ENCODE data around the gene SLC30A3.
A peak's percentile ranks its signal among the peaks of the same experiment; 100 is the strongest.

Gene SLC30A3

GRCh38 chr2:27251766-27252165 lies 11.1 kb downstream of the SLC30A3 start:
- Histone ChIP-seq H3K4me2 (ENCODE audit: low read length) (no peak overlapping the region), H3K9ac (no peak overlapping the region), H2AFZ (no peak overlapping the region), H3K36me3 (ENCODE audit: control insufficient read depth, insufficient read depth, low read length) (no peaks in the 10 kb centered on the region), H3K27ac (no peak overlapping the region), H3K4me1 (no peaks in the 10 kb centered on the region), H3K27me3 (ENCODE audit: control insufficient read depth, insufficient read depth, low read length) (no peaks in the 10 kb centered on the region), H3K4me3 (ENCODE audit: low read depth, low read length) (no peak overlapping the region), H3K79me2 (no peaks in the 10 kb centered on the region), H3K9me3 (ENCODE audit: control insufficient read depth, low read length) (no peaks in the 10 kb centered on the region)
- no peak for TF ChIP-seq CTCF (IDR thresholded peaks at IDR 0.05)

- Histone ChIP-seq H3K4me1 (no peaks in the 10 kb centered on the region), H3K9ac (no peak overlapping the region), H3K4me3 (ENCODE audit: low read depth, low read length) (no peak overlapping the region), H3K36me3 (ENCODE audit: control insufficient read depth, insufficient read depth, low read length) (no peaks in the 10 kb centered on the region), H3K27ac (no peak overlapping the region), H3K27me3 (ENCODE audit: control insufficient read depth, insufficient read depth, low read length) (no peaks in the 10 kb centered on the region), H3K79me2 (no peaks in the 10 kb centered on the region), H3K4me2 (ENCODE audit: low read length) (no peak overlapping the region), H2AFZ (no peak overlapping the region), H3K9me3 (ENCODE audit: control insufficient read depth, low read length) (no peaks in the 10 kb centered on the region)
- TF ChIP-seq CTCF (IDR thresholded peaks at IDR 0.05), result no peak
These were observed 12.0 kb downstream of the SLC30A3 start for GRCh38 chr2:27250652-27251379.

GRCh38 chr2:27249891-27250651 lies 12.8 kb downstream of the SLC30A3 start:
- Histone ChIP-seq H3K4me1 (no peaks in the 10 kb centered on the region), H3K79me2 (no peaks in the 10 kb centered on the region), H3K9ac (no peak overlapping the region), H2AFZ (peak overlapping the region; percentile 56), H3K36me3 (ENCODE audit: control insufficient read depth, insufficient read depth, low read length) (no peaks in the 10 kb centered on the region), H3K4me2 (ENCODE audit: low read length) (no peak overlapping the region), H3K9me3 (ENCODE audit: control insufficient read depth, low read length) (no peaks in the 10 kb centered on the region), H3K27ac (no peak overlapping the region), H3K4me3 (ENCODE audit: low read depth, low read length) (no peak overlapping the region), H3K27me3 (ENCODE audit: control insufficient read depth, insufficient read depth, low read length) (no peaks in the 10 kb centered on the region)
- TF ChIP-seq CTCF (IDR thresholded peaks at IDR 0.05), result peak; percentile 57

- Histone ChIP-seq H3K9me3 (ENCODE audit: control insufficient read depth, low read length) (no peaks in the 10 kb centered on the region), H3K27me3 (ENCODE audit: control insufficient read depth, insufficient read depth, low read length) (no peaks in the 10 kb centered on the region), H2AFZ (no peak overlapping the region), H3K9ac (no peak overlapping the region), H3K4me3 (ENCODE audit: low read depth, low read length) (no peak overlapping the region), H3K27ac (no peak overlapping the region), H3K36me3 (ENCODE audit: control insufficient read depth, insufficient read depth, low read length) (no peaks in the 10 kb centered on the region), H3K4me2 (ENCODE audit: low read length) (no peak overlapping the region), H3K4me1 (no peaks in the 10 kb centered on the region), H3K79me2 (no peaks in the 10 kb centered on the region)
- TF ChIP-seq CTCF (IDR thresholded peaks at IDR 0.05), result no peak
These were observed 13.5 kb downstream of the SLC30A3 start for GRCh38 chr2:27249159-27249890.

Data from parathyroid adenoma (tissue), 2 donors.